HG03095 (cell line): ENCODE results near the gene TNIP1.

Source experiments
- ATAC-seq: cut with Tn5 transposase; IDR thresholded peaks from one replicate; pipeline ENCODE4 v1.9.1; 2021; ENCODE audit warnings: moderate library complexity; ENCODE audit not compliant: unreplicated experiment

TNIP1 gene

DNA sequence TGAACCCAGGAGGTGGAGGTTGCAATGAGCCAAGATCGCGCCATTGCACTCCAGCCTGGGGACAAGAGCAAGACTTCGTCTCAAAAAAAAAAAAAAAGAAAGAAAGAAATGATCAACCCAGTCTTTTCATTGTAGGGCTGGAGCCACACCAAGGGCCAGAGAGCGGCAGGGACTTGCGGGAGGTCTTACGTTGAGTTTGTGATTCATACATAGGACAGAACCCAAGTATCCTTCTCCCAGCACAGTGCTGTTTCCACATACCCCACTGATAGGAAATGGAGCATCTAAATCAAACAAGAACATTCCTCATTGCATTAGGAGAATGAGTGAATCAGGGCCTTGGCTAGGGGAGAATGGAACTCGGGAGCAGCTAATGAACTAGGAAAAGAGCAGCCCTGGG lies 3.5 kb upstream of the TNIP1 start:
- ATAC-seq: no peak

GRCh38 chr5:151083081-151083676 lies 2.3 kb upstream of the TNIP1 start:
- ATAC-seq: no peak

DNA sequence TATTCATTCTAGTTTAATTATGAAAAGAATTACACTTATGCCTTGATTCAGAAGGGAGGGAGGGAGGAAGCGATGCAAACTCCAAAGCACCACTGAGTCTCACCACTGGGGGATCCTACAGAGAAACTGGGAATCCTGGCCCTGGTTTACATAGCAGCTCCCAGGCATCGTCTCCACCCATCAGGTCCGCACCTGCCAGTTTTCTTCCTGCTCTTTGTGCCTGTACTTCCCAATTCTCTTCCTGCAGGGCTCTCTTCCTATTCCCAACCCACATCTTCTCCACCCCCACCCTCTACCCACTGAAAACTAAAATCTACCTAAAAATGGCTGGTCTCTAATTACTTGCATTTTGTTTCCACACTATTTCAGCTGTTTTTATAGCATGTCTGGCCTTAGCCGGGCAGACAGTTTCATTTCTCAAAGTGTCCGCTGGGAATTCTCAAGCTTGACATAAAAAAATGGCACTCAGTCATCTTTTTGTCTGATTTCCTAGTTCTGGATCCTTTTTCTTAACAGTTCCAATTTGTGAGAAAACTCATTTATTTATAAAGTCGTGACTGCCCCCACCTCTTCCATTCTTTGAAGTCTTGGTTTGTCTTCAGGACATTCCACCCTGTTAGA lies 1.6 kb upstream of the TNIP1 start:
- ATAC-seq: no peak

DNA sequence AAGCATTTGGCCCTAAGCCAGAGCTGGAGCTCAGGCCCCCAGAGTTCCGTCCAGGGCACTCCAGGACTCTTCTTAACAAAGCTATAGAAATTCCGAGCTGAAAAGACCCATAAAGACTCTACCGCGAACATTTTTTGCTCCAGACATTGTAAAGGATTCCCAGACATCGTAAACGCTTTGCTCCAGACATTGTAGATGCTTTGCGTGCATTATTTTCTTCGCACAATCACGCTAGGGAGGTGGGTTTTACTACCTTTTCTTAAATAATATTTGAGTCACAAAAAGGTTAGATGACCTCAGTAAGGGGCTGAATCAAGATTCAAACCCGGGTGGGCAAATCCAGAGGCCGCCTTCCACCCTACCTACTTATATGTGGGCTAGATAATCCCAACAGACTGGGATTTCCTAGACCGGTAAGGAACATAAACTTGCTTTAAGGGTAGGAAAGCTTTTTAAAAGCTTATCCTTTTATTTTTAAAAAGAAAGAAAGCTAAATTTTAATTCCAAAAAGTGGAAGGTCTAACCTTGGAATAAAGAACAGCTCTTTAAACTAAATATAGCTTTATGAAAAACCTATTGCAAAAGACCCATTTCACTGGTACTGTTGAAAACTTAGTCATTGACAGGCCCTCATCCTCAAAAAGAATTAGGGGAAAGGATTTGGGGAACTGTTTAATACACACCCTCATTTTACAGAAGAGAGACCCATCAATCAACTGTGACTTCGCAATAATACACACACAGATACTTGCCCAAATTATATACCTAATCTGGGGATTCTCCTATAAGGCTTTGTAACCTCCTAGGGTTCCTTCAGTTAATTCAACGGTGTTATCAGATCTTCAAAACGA lies 822 bp upstream of the TNIP1 start:
- no peak for ATAC-seq

- no peak for ATAC-seq
Measured at GRCh38 chr5:151079838-151080612, 809 bp downstream of the TNIP1 start.

DNA sequence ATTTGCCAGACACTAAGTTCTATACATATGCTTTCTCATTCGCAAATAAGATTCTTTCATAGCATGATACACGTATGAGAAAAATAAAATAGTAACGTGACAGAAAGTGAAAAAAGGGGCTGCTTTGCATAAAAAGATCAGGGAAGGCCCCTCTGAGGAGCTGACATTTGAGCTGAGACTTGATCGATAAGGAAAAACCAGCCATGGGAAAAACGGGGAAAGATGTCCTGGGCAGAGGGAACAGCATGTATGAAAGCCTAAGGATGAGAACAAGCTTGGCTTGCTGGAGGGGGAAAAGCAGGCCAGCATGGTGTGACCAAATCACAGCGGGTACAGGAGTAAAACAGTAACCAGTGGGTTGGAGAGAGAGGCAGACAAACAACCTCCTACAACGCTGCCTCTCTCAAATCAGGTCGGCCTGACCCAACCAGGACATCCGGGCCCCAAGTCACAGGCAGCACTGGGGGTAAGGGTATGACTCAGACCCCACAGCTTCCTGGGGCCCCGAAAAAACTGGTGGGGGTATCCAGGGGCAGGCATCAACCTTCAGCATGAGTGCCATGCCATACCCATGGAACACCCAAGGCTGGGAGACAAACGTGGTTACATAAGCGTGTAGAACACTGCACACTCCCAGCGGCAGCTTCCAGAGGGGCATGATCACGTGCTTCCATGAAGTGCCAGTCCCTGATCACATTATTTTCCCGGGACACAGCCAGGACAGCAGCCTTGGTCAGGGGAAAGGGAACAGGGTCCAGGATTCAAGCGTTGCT lies 2.2 kb downstream of the TNIP1 start:
- ATAC-seq: peak; percentile 44

DNA sequence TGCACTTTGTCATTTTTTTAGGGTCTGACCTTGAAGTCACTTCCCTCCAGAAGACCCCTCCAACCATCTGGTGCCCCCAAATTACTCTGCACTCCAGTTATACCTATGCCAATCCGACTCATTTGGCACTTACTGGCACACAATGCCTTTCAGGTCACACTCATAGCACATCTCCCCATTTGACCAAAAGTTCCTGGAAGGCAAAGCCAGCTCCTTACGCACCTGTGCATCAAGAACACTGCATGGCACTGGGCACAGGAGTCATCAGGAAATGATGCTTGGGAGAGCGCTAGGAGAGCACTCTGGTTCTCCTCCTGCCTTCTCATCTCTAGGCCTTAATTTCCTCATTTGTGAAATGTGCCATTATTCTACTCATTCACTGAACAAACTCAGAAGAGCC lies 2.9 kb downstream of the TNIP1 start:
- ATAC-seq: no peak

DNA sequence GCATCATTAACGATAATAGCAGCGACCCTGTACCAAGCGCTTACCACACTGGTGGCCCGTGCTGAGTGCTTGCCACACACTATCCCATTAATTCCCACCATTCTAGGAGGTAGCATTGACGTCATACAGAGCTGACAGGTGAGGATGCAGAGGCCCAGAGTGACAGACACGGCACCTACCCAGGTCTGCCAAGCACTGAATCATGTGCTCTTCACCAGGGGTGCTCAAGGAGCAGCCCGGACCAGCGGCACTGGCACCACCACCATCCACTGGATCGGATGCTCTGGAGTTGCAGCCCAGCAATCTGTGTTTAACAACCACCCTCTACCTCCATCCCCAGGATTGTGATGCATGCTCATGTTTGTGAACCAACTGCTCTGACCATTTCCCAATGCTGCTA lies 3.4 kb downstream of the TNIP1 start:
- ATAC-seq: no peak

- ATAC-seq: no peak
Measured at GRCh38 chr5:151076616-151077015, 4.2 kb downstream of the TNIP1 start.

GRCh38 chr5:151075698-151076331 lies 5.0 kb downstream of the TNIP1 start:
- ATAC-seq: no peak

- ATAC-seq: no peak
Measured at GRCh38 chr5:151074557-151074956, 6.3 kb downstream of the TNIP1 start.

DNA sequence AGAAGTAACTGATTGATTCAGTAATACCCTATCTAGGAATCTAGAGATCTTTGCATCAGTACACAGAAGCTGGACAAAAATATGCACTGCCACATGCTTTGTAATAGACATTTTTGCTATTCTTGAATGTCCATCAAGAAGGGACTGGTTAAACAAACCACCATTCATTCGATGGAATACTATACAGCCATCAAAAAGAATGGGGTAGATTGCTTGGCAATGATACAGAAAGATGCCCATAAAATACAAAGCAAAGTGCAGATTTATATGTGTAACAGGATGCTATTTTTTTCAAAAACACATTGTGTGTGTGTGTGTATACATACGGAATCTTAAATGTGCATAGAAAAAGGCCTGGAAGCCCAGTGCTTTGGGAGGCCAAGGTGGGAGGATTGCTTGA lies 7.6 kb downstream of the TNIP1 start:
- ATAC-seq: no peak

DNA sequence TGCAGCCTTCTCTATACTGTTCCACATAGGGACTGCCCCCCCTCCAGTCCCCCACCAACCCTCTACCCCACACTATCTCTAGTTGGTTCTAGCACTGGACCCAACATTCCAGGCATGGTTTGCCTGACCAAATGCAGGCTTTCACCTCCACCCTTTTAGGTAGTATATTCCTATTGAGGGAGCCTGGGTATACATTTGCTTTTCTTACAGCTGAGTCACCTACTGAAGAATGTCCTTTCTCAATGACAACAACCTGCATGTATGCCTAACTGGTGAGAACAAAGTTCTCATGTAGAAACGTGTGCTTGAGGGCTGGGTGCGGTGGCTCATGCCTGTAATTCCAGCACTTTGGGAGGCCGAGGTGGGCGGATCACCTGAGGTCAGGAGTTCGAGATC lies 8.2 kb downstream of the TNIP1 start:
- no peak for ATAC-seq

GRCh38 chr5:151071848-151072629 lies 8.8 kb downstream of the TNIP1 start:
- no peak for ATAC-seq

- ATAC-seq: no peak
Measured at GRCh38 chr5:151071021-151071420, 9.8 kb downstream of the TNIP1 start.

DNA sequence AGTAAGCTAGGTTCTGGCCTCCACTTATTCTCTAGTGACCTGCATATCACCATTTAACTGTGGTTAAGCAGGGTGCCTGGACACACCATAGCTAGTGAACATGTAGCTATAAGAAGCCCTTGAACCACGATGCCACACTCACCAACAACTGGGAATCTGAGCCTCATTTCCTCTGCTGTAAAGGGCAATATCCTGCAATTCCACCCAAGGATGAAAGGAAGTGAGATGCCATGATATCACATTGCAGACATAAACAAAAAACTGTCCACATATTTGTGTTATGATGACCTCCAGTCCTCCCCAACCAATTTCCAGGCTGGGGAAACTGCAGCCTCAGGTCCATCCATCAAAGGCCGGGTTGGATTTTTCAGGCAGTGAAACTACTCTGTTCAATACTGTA lies 10.4 kb downstream of the TNIP1 start:
- no peak for ATAC-seq

GRCh38 chr5:151068433-151069197 lies 12.2 kb downstream of the TNIP1 start:
- peak; percentile 51 for ATAC-seq

DNA sequence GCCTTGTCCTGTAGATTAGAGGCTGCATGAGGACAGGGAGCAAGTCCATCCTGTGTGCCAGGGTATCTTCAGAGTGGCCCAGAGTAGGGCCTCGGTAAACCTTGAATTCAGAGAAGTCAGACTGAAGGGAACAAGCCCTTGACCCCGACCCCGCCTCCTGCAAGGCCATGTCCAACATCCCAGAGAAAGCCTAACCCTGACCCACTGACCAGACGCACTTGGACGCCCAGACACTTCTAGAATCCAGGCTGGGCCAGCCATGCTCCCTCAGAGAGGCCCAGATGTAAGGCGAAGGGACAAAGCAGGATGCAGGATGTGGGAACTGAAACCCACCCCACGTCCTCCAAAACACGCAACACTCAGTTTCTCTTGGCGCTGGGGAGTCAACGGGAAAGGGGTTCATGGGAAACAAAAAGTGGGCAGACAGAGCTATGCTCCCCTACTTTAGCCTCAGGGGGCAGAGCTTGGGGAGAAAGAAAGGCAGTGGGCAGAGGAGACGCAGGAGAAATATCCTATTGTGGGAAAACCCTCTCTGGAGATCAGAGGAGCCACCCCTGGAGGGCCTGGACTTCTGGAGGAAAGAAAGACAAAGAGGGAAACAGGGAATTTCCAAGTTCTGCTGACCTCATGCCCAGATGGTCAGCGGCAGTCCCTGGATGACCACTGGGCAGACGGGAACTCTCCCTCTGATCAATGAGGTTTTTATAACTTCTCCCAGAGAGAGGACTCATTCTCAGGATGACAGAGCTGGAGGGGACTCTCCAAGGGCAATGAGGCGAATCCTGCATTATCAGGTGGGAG lies 13.0 kb downstream of the TNIP1 start:
- no peak for ATAC-seq
